HFF-Myc (cell line): ENCODE results near the gene SCRN1.

Experiments used
- DNase-seq: peaks from one replicate; pipeline ENCODE4 v3.0.0-alpha.2; 2011; ENCODE audit warnings: low read depth; ENCODE audit errors: extremely low read depth
- H3K4me3 ChIP-seq: replicated peaks from 2 replicates; pipeline ENCODE4 v1.5.1; 2011; ENCODE audit warnings: low read depth, mild to moderate bottlenecking, control low read depth, low read length
- TF ChIP-seq, protein P1 (sequence below): IDR thresholded peaks from 2 replicates; pipeline ENCODE4 v1.5.1; 2012; ENCODE audit warnings: mild to moderate bottlenecking, low read depth, low read length, control low read depth; ENCODE audit errors: missing control alignments

SCRN1 gene

DNA sequence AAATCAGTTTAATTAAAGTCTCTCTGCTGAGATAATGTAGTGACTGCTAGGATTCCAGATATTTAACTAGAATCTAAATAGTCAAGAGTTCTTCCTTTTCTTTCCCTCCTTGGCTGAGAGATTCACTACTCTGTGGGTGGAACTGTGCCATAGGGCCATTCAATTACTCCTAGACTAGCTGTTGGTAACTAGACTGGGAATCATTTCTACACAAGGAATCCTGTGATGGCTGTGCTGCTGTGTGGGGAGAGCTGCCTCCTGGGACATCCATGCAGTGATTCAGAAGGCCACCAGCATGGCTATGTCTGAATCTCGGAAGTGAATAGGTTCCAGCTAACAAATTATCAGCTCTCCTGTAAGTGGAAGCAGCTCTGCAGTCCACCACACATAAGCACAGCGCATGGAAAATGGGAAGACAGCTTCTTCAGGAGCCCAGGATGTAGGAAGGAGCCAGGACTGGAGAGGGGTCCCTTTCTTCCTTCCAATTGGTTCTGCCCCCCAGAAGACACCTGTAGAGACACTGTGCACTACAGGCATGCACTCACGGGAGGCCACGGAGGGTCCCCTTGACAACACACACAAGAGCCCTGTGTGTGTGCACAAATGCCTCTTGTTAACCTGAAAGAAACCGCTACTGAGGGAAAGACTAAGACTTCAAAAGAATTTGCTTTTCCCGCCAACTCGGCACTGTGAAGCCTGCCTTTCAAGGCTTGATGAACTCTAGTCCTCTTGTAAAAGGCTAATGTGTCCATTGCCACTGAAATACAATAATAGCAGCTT, 66.5 kb downstream of the SCRN1 start:
- TF ChIP-seq, protein P1, sequence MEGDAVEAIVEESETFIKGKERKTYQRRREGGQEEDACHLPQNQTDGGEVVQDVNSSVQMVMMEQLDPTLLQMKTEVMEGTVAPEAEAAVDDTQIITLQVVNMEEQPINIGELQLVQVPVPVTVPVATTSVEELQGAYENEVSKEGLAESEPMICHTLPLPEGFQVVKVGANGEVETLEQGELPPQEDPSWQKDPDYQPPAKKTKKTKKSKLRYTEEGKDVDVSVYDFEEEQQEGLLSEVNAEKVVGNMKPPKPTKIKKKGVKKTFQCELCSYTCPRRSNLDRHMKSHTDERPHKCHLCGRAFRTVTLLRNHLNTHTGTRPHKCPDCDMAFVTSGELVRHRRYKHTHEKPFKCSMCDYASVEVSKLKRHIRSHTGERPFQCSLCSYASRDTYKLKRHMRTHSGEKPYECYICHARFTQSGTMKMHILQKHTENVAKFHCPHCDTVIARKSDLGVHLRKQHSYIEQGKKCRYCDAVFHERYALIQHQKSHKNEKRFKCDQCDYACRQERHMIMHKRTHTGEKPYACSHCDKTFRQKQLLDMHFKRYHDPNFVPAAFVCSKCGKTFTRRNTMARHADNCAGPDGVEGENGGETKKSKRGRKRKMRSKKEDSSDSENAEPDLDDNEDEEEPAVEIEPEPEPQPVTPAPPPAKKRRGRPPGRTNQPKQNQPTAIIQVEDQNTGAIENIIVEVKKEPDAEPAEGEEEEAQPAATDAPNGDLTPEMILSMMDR = no peak
- DNase-seq = no peak
- H3K4me3 ChIP-seq = no peak overlapping the region

DNA sequence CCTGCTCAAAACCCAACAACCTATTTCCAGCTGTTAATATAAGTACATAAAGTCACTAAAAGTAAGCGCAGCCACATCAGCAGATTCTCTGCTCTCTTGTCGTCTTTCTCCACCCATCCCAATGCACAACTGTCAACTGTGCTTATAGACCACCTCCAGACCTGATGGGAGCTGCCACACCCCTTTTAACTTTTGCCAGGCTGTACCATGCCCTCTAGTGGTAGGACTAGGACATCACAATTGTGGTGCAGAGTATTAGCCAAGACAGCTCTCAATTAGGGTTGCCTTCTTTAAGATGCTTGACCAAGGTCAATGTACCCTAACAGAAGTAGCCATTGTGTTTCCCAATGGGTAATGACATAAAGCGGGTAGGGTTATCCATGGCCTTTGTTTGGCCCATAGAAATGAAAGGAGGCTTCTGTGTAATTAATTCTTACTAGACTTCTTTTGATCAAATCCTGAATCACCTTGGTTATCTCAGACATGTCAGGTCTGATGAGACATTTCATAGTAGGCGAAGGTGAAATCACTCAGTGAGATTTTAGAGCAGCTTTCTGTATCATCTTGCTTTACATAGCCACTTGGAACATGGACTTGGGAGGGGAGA, 68.1 kb downstream of the SCRN1 start:
- peak; percentile 49 for DNase-seq
- H3K4me3 ChIP-seq = no peak overlapping the region

DNA sequence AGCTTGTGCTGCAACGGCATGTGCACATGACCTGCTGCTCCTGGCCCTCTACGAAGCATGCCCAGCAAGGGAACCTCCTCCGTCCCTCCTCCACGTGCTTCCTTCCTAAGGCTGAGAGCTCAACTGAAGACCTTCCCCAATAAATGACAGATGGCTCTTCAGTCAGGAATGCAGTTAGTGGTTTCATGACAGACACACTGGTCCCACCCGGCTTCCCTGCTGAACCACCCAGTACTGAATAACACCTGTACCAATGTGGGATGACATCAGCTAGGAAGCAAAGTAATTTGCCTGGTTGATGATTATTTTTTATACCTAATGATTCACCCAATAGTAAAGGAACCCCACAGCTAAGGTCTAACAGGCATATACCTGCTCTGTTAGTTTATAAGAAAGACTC, 69.1 kb downstream of the SCRN1 start:
- TF ChIP-seq, protein P1 = no peak
- no peak overlapping the region for H3K4me3 ChIP-seq
- no peak for DNase-seq

More for the DNA sequence above, 68.1 kb downstream of the SCRN1 start:
- TF ChIP-seq, protein P1 = peak; percentile 93

DNA sequence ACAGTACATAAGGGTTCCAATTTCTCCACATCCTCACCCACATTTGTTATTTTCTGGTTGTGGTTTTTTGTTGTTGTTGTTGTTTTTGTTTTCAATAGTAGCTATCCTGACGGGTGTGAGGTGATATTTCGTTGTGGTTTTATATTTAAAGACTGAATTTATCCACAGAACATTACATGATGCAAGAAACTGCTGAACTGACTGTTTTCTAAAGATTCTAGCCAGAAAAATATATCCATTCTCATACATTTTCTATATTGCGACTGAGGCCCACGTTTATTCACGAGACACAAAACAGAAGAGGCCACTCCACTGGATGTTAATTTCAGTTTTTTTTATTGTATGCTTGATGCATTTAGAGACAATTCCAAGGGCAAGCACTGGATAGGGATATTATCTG, 69.8 kb downstream of the SCRN1 start:
- no peak overlapping the region for H3K4me3 ChIP-seq
- DNase-seq = no peak
- TF ChIP-seq, protein P1 = no peak

DNA sequence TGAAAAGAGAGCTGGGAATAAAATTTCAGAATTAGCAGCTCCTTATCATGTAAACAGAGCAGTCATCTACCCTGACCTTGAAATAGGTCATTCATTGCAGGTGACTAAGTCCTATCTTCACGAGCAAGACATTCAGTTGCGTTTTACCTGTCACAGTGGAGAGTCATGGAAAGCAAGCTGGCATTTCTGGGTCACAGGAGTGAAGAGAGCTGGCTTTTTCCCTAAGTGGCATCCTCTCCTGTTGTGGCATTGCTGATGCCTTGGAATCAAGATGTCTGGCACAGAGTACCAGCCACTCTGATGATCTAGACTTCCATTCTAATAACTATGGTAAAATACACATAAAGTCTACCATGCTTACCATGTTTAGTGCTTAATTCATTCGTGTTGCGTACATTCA, 70.8 kb downstream of the SCRN1 start:
- TF ChIP-seq, protein P1 = no peak
- DNase-seq = no peak
- H3K4me3 ChIP-seq = no peak overlapping the region

DNA sequence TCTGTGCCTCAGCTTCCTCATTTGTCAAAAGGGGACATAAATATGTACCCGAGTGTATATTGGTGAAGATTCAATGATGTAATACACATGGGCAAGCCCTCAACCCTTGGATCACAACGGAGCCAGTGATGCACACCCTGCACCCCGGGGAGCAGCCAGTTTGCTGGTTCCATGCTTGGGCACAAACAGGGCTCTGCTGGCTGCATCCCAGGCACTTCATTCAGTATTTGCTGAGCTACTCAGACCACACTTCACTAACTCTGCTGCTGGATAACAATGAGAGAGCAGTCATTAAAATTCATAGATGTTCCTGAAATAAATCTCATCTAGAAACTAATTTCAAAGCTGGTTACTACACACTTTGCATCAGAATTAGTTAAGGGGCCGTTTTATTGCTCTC, 72.0 kb downstream of the SCRN1 start:
- H3K4me3 ChIP-seq = no peak overlapping the region
- no peak for DNase-seq
- TF ChIP-seq, protein P1 = no peak
